Fibroblast of upper back skin (primary cell): ENCODE results near the gene HDAC10.

Source experiments
- DNase-seq: peaks from one replicate; pipeline ENCODE4 v3.0.0-alpha.2; 2013

Gene HDAC10

DNA sequence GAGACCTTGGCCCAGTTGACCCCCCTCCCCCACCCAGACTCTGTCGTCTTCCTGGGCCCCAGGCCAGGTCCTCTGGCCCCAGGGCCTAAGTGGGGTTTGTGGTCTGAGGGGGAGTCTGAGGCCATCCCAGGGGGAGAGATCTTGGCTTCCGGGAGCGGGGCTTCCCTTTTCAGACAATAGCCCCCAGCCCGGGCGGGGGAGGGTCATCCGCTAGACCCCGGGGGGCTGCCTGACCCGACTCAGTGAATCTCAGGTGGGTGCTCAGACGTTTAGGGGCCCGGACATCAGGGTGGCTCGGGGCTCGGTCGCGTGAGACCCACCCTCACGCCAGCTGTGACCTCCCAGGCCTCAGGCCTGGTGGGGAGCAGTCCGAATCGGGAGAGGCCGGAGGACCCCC, 18.5 kb upstream of the HDAC10 start:
- no peak for DNase-seq

DNA sequence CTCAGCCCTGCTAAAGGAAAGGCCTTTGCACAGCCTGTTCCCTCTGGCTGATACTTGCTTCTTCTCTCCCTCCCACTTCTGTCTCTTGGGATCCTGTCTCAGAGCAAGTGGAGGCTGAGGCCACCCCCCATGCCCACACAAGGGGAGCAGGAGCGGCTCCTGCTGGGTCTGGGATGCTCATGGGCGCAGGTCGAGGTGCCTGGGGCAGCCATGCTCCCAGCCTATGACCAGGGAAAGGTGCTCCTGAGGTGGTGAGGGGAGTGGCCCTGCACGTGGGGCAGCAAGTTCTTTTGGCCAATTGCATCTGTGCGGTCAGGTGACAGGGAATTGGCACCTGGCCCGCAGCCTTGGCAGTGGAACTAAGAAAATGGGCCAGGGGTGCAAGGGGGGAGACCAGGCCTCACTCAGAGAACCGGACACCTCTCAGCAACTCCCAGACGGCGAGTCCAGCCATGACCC, 17.6 kb upstream of the HDAC10 start:
- DNase-seq: no peak

DNA sequence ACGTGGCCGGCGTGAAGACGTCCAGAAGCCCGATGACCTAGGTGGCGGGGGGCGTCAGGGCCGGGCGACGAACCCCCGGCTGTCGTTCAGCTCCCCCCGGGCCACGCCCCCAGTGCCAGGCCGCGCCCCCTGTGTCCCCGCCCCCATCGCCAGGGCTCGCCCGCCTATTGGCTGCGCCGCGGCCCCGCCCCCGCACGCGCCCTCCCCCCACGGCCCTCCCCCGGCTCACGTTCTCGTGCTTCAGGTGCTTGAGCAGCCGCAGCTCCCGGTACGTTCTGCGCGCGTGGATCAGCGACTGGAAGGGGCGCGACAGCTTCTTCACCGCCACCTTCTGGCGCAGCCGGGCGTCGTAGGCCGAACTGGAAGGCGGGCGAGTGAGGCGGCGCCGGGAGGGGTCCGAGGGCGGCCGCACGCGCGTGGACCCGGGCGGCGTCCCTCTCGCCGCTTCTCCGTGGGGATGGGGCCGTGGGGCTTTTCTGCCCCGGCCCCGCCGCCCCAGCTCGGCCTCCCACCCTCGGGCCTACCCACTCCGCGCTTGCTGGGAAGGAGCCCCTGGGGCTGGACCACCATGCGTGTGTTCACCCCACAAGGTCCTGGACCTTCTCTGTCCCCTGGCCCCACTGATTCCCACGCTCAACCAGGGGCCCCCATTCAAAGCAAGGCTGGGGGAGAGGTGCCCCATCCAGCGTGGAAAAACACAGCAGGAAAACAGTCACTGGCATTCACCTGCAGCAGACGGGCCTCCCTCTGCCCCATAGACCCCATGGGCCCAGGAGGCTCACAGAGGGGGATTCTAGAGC, 16.7 kb upstream of the HDAC10 start:
- DNase-seq: peak; percentile 57

DNA sequence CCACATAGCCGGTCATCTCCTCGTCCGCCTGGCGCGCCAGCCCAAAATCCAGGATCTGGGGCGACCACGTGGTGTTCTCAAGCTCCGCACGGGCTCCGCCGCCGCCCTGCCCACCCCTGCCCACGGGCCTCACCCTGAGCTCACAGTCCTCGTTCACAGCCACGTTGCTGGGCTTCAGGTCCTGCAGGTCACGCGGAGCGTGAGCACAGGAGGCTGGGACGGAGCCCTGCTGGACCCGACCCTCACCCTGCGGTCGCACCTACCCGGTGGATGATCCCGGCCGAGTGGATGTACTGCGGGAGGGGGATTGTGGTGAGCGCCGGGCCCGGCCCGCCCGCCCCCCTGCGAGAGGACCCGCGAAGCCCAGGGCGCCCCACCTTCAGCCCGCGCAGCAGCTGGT, 15.9 kb upstream of the HDAC10 start:
- no peak for DNase-seq

DNA sequence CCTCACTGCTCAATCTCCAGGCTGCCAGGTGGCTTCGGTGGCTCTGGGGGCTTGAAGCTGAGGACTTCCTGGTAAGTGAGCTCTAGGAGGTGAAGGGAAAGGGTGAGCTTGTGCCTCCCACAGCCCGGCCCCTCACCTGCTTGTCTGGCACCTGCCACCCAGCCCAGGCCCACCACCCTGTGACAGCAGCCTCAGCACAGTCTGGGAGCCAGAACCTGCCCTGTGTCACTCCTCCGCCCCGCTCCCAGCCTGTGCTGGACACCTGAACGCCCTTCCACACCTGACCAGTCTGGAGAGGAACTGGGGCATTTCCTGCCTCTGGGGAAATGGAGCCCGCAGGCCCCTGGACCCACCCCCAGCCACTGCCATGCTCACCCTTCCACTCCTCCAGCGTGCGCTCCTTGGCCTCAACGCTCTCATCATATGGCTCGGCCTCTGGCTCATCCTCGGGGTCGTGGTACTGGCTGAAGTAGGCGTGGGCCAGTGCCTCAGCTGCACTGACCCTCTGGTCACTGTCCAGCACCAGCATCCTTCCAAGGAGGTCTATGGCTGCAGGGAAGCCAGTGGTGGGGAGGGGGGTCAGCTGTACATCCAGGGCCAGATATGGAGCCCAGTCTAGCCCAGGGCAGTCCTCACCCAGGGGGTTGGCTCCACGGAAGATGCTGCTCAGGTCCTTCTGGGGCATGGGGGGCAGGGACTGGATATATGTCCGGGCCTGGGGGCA, 14.0 kb upstream of the HDAC10 start:
- no peak for DNase-seq

DNA sequence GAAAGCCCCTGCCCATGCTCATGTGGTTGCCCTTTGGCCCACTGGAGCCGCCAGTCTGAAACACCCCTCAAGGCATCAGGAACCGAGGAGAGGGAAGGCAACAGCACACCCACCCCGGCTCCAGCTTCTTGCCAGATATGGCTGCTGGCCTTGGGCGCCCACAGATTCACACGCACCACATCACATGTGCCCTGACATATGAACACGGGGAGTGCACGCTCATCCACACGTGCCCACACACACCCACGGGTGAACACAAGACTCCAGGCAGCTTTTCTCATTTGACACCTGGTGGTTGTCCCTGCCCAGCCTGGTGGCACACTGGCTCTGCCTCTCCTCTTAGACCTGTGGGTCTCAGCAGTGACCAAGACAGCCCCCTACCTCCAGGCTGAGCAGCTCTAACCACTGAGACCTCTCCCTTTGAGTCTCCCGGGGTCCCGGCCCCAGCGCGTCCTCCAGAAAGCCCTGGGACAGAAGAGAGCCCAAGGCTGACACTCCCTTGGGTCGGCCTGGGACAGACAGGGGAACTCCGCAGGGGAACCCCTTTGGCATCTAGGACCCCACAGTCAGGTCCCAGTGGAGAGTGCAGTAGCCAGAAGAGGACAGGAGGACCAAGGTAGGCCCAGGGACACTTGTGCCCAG, 13.2 kb upstream of the HDAC10 start:
- no peak for DNase-seq

DNA sequence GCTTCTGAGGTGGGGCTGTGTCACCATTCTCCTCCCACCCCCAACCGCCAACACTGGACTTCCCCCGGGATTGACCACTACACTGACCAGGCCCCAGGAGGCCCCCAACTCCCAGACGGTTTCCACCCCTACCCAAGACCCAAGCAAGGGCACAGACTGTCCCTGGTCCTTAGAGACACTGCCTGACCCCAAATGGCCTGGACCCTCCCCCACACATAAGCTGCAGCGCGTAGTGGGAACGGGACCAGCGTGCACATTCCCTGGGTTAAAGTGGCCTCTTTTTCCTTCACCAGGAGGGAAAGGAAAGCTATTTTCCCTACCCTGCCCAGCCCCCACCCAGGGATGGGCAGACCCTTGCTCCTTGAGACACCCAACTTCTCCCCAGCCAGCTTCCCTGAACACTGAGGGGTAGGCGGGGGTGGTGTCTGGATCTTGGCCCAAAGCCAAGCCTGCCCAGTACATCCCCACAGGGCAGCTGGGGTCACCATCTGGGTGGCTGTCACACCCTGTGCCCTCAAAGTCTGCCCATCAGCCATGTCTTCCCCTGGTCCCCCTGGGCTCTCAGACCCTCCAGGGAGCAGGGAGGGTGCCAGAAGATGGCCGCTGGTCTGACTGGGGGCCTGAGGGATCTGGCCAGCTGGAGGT, 12.0 kb upstream of the HDAC10 start:
- DNase-seq: no peak

DNA sequence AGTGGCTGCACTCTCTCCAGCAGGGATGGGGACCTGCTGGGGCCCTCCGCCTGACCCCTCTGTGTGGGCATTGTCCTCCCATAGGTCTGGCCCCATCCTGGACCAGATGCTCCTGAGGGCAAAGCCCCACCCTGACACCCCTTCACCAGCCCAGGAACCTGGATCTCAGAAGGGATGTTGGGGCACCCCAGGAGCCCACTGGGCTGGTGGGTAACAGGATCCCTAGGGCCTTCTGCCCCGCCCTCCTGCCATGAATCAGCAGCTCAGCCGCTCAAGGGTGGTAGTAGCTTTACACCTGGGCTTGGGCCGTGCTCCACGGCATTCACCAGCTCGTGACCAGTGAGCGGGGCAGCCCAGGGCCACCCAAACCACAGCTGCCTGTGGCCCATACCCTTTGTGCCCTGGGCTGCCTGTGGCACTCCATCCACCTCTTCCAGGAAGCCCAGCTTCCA, 11.4 kb upstream of the HDAC10 start:
- no peak for DNase-seq

DNA sequence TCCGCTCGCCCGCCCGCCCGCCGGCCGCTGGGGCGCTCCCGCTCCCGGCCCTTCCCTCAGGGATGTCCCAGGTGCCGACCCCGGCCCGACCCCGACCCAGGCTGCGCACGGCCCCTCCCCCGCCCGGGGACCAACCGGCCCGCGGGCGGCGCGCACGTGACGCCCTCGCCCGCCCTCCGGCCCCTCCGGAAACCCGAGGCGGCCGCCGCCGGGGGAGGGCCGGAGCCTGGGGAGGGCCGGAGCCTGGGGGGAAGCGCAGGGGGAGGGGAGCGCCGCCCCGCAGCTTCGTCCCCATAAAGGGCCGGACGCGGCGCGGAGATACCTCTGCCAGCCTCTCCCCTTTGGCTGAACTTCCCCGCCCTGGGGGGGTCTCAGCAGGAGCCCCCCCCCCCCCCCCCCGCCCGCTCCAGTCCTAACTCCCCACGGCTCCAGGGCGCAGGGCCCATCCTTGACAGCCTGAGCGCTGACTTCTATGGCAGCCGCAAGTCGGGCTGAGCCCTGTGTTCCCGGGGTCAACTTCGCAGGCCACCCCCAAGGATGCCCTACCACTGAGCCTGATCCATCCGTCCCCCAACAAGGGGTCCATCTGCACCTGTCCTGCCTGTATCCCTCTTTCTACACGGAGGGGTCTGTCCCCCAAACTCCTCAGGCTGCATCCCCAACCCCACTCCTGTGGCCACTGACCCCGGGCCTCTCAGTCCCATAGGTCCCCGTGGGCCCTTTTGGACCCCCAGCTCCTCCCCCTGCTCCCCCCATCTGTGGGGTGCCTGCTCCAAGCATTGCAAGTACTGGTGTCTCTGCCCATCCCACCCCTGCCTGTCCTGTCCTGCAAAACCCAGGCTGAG, 10.8 kb upstream of the HDAC10 start, which contains the start of gene MAPK12:
Gene MAPK12 (minus strand): TSS at position 69 of the 845 bp plus-strand sequence. CDS start 174 bp downstream, outside the sequence.
- peak; percentile 38 for DNase-seq

DNA sequence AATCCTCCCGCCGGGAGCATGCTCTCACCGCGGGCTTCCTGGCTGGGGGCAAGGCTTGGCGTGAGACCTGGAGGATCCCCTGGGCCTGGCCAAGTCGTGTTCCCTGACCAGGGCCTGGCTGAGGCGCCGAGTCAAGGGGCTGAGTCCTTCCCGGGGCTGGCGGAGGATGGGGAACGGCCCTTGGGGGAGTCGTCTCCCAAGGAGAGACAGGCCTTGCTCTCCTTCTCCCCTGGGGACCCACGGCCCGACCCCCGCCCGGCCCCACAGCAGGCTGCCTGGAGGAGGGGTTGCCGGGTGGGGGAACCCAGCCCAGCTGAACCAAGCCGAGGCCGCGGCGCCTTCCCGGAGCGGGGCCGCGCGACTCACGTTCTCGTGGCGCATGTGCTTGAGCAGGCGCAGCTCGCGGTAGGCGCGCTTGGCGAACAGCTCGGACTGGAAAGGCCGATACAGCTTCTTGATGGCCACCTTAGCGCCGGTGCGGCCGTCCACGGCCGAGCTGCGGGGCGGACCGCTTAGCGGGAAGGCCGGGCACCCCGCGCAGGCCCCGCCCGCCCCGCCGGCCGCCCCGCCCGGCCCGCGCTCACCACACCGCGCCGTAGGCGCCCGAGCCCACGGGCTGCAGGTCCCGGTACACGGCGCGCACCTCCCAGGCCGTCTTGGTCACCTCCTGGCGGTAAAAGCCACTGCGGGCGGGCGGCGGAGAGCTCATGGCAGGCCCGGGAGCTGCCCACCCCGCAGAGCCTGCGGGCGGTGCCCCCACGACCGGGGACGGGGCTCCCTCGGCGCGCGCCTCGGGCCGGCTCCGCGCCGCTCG, 9.9 kb upstream of the HDAC10 start:
- DNase-seq: peak; percentile 49

DNA sequence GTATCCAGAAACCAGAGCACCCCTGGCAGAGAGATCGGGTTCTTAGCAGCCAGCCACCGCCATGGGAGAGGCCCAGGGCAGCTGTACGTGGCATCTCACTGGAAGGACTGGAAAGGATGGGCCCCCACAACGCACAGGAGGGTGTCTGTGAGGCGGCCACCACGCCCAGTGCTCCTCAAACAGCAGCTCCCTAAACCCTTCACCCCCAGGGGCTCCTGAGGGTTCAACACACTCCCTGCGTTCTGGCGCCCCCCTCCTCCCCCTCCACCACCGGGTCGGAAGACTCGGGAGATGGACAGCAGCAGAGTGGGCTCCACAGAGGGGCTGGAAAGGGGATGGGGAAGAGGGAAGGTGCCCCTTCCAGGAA, 9.4 kb upstream of the HDAC10 start:
- no peak for DNase-seq

DNA sequence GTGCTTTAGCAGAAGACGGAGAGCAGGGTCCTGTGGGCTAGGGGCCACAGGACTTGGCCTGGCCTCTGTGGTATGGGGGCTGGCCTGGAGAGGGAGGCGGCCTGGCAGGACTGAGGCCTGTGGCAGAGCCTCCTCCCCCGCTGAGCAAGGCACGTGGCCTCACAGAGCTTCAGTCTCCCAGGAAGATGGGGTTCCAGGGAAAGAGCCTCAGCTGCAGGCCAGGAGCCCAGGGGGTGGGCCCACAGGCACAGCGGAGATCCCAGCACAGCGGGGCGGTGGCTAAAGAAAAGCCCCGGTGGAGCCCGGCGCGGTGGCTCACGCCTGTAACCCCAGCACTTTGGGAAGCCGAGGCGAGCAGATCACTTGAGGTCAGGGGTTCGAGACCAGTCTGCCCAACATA, 8.2 kb upstream of the HDAC10 start:
- DNase-seq: no peak

DNA sequence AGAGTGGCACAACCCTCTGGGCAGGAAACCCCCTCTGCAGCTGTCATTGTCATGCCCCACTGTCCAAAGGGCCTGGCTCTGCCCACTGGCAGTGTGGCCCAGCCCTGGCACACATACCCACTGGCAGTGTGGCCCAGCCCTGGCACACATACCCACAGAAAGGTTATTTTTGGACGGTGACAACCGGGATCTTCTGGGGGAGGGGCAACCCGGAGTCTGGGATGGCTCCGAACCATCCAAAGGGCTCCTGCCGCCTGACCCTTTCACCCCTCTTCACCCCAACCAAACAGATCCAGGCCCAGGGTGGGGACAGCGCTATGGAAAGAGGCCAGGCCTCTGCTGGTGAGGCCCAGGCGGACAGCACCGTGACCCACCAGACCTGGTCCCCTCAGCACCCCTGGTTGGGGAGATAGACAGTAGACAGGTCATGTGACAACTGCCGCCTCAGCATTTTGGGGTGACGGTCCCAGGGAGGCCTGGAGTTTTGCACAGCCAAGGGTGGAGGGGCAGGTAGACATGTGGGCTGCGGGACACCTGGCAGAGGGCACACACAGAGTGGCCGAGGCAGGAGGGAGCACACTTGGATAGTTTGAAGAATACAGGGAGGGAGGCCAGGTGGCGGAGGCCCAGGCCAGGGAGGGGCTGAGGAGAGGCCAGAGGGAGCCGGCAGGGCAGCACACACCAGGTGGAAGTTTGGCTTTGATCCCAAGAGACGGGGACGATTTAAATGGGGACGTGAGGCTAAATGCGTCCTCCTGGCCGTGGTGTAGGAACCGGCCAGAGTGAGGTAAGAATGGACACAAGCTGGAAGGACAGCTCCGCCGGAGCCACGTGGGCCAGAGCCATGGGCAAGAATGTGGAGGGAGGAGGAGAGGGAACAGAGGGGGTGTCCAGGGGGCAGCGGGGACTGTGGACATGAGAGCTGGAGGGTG, 7.6 kb upstream of the HDAC10 start:
- DNase-seq: no peak

DNA sequence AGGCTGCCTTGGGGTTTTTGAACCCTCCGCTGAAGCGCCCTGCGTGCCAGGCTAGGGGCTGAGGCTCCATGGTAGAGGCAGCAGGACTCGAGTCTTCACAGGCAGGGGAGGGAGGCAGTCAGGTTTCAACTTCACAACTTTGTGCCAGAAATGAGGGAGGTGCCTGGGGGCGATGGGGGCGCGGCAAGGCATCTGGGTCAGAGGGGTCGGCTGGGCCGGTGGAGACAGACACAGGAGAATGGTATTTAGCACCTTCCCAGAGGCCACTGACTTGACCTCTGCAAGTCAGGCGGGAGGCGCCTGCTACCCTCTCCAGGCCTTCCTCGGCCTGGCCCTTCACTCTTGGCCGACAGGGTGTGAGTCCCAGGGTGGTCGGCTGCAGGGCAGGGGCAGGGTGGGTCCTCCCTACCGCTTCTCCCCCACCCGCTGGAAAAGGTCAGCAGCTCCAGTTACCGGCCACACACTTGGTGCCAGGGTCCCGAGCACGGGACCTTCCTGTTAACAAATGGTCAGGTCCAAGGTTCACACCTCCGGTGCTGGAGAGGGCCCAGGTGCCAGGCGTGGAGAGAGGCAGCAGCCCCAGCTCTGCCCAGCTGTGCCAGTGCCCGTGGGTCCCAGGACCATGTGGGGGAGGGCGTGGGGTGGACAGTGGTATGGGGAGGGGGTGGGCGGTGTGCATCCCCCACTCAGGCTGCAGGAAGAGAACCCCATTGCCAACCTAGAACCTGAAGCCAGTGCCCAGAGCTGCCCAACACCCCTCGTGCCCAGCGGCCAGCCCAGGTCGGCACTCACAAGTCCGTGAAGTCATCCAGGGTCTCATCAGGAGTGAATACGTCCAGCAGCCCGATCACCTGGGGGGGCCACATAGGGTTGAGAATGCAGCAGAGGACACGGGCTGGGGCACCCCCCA, 6.6 kb upstream of the HDAC10 start:
- no peak for DNase-seq

DNA sequence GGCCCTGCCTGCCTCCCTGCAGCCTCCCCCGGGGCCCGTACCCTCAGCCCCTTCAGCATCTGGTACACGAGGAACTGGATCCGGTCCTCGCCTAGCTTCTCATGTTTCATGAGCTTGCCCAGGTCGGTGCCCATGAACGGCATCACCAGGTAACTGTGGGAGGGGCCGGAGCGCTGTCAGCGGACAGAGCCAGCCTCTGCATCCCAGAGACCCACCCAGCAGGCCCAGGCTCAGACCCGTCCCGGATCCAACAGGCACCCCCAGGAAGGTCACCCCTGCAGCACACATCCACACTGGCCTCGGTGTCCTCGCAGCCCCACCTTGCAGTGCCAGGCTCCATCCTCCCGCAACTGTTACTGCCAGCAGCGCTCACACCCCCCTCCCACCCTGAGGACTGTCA, 6.0 kb upstream of the HDAC10 start:
- no peak for DNase-seq

DNA sequence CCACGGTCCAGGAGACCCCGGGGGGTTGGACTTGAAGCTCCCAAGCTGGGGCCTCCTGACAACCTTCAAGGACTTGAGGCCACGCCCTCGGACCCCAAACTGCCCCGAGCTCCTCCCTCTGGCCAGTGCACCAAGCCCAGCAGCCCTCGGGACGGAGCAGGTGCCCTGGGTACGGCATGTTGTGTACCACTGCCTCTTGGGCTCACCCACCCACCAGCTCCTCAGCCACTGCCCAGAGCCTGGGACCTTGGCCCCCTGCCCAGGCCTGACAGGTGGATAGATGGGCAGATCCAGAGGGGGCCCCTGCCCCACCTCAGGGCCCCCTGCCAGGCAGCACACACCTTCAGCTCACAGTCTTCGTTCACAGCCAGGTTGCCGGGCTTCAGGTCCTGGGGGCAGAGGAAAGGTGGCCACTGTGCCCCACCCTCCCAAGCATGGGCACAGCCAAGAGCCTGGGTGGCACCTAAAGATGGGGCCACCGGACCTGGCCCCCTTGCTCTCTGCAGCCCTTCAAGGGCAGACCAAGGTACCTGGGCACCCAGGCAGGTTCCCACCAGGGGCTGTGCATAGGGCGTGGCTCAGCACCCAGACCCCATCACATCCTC, 5.3 kb upstream of the HDAC10 start:
- no peak for DNase-seq

DNA sequence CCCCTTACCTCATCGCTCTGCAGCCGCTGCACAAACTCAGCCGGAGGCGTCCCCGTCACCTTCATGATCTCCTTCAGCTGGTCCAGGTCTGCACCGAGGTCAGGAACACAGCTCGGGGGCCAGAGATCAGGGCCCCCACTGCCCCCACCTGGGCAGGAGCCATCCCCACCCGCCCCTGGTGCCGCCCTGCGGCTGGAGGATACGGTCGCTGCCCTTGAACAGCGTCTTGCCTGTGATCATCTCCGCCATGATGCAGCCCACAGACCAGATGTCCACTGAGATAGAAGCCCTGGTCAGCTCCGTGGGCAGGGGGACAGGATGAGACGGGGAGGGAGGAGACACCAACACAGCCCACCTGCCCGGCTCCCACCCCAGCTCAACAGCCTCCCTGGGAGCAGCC, 4.5 kb upstream of the HDAC10 start:
- DNase-seq: no peak

DNA sequence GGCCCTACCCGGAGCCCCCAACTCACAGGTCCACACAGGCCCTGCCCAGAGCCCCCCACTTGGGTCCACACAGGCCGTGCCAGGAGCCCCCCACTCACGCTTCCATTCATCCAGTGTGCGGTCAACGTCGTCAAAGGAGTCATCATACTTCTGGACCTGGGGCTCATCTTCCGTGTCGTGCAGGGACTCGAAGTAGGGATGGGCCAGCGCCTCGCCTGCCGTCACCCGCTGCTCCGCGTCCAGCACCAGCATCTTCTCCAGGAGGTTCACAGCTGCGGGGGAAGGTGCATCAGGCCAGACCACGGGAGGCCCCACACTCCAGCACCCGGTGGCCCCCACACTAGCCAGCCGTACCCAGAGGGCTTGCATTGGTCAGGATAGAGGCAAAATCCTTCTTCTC, 4.0 kb upstream of the HDAC10 start:
- no peak for DNase-seq

DNA sequence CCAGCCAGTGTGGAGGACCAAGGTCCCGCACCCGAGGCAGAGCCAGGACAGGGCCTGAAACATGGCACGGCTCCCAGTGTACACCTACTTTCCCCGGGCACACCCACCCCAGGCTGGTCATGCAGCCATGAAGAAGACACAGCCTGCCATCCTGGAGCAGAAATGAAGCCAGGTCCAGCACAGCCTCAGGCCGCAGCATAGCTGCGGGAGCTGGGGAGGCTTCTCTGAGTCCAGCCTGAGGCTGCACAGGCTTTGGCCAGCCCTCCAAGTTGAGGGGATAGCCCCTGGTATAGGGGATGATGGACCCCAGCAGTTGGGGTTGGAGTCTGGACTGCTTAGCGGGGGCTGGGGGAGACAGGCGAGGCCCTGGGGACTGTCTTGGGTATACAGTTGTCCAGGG, 2.9 kb upstream of the HDAC10 start:
- DNase-seq: no peak
